ENCODE data around the gene LRRTM4.

GRCh38 chr2:77054938-77055337 lies 467.2 kb downstream of the LRRTM4 start:
- TF ChIP-seq CTCF (IDR thresholded peaks at IDR 0.05; ENCODE audit: poor library complexity, severe bottlenecking) (no peak), MXI1 (conservative IDR thresholded peaks at IDR 0.05; ENCODE audit: poor library complexity, severe bottlenecking) (no peak), POLR2AphosphoS5 (IDR thresholded peaks at IDR 0.05) (no peak), REST (IDR thresholded peaks at IDR 0.05; ENCODE audit: borderline replicate concordance) (no peak)
